H1 (cell line): ENCODE results near the gene GLS2. TPM values are rescaled to one million over a fixed set of nuclear protein-coding genes. Genes with fewer than 3 reads are reported as not detected.
A peak's percentile ranks its signal among the peaks of the same experiment; 100 is the strongest.

Source experiments
- CTCF ChIA-PET: fragments of 300-600 bp; sonication (Branson Sonifier 250); formaldehyde crosslinking; loops from one replicate; lab custom pipeline; 2021; ENCODE audit not compliant: partially characterized antibody; lab: Charles Lee
- POLR2A ChIA-PET: fragments of 300-600 bp; sonication (Branson Sonifier 250); formaldehyde crosslinking; loops from one replicate; lab custom pipeline; 2021; ENCODE audit warnings: inconsistent platforms; ENCODE audit not compliant: partially characterized antibody; lab: Charles Lee
- DNase-seq, 2 experiments: peaks; one replicate each; pipeline versions ENCODE4 v3.0.0 to v3.0.0-alpha.2; 2010 to 2022; ENCODE audit warnings: low spot score in 2 of 2, low read depth in 1 of 2, mixed read lengths in 1 of 2
- FAIRE-seq: peaks from 2 replicates; lab custom pipeline; 2011; peaks lifted over from hg19 to GRCh38; lab: Jason Lieb, UNC
- H2AFZ ChIP-seq: 2 replicates; pipeline ENCODE4 v1.8.1; 2012; ENCODE audit warnings: low read length, inconsistent platforms
- H2AK5ac ChIP-seq: 2 replicates; pipeline ENCODE4 v1.6.1; 2013; ENCODE audit warnings: low read depth, low read length
- H2BK120ac ChIP-seq: replicated peaks from 2 replicates; pipeline ENCODE3; 2013; ENCODE audit warnings: low read depth, low read length, inconsistent platforms
- H2BK12ac ChIP-seq: 2 replicates; pipeline ENCODE4 v1.6.1; 2013; ENCODE audit warnings: low read depth, low read length
- H2BK15ac ChIP-seq: 2 replicates; pipeline ENCODE4 v1.6.1; 2013; ENCODE audit warnings: low read length
- H2BK20ac ChIP-seq: 2 replicates; pipeline ENCODE4 v1.6.1; 2013; ENCODE audit warnings: low read length
- H2BK5ac ChIP-seq: 2 replicates; pipeline ENCODE4 v1.6.1; 2013; ENCODE audit warnings: low read depth, low read length
- H3K14ac ChIP-seq: 2 replicates; pipeline ENCODE4 v1.6.1; 2013; ENCODE audit warnings: inconsistent platforms; ENCODE audit not compliant: insufficient read length
- H3K18ac ChIP-seq: 2 replicates; pipeline ENCODE4 v1.6.1; 2013; ENCODE audit warnings: low read length; ENCODE audit errors: extremely low read depth
- H3K23ac ChIP-seq: 2 replicates; pipeline ENCODE4 v1.6.1; 2013; ENCODE audit warnings: inconsistent platforms; ENCODE audit not compliant: insufficient read length
- H3K23me2 ChIP-seq: 2 replicates; pipeline ENCODE4 v1.6.1; 2013; ENCODE audit warnings: low read depth, low read length
- H3K27ac ChIP-seq: 2 replicates; pipeline ENCODE4 v1.6.1; 2011; ENCODE audit warnings: low read depth, low read length, inconsistent platforms
- H3K27me3 ChIP-seq, 4 experiments: replicated peaks in 1 of 4; 1 replicate in 1 of 4; 2 replicates in 3 of 4; pipeline versions ENCODE4 v1.6.1 to v1.8.1; 2011 to 2013; ENCODE audit warnings: low read length in 3 of 4, mild to moderate bottlenecking in 3 of 4, inconsistent platforms in 2 of 4, mixed read lengths in 2 of 4, moderate library complexity in 1 of 4; ENCODE audit not compliant: control insufficient read depth in 3 of 4, insufficient read depth in 3 of 4; ENCODE audit errors: extremely low read depth in 1 of 4
- H3K36me3 ChIP-seq, 4 experiments: 2 replicates each; pipeline versions ENCODE4 v1.6.1 to v1.8.1; 2011 to 2013; ENCODE audit warnings: mild to moderate bottlenecking in 4 of 4, low read length in 3 of 4, moderate library complexity in 2 of 4, control low read depth in 1 of 4, inconsistent platforms in 1 of 4; ENCODE audit not compliant: insufficient read depth in 4 of 4, control insufficient read depth in 2 of 4
- H3K4ac ChIP-seq: replicated peaks from 2 replicates; pipeline ENCODE3; 2013; ENCODE audit warnings: low read length, low read depth, mixed read lengths, inconsistent platforms; ENCODE audit not compliant: insufficient read length
- H3K4me1 ChIP-seq, 4 experiments: replicated peaks in 1 of 4; 1 replicate in 1 of 4; 2 replicates in 3 of 4; pipeline versions ENCODE4 v1.6.1 to v1.8.1; 2011 to 2013; ENCODE audit warnings: low read length in 3 of 4, inconsistent platforms in 2 of 4, mixed read lengths in 1 of 4; ENCODE audit not compliant: insufficient read depth in 4 of 4, control insufficient read depth in 3 of 4
- H3K4me2 ChIP-seq, 2 experiments: 2 replicates each; pipeline versions ENCODE4 v1.6.1 to v1.8.1; 2011 to 2013; ENCODE audit warnings: low read depth in 2 of 2, low read length in 2 of 2, control low read depth in 1 of 2, inconsistent platforms in 1 of 2, mild to moderate bottlenecking in 1 of 2; ENCODE audit not compliant: insufficient read depth in 1 of 2
- H3K4me3 ChIP-seq, 4 experiments: fragments of 200-600, 300-600 bp in 1 of 4; sonication (generic), shearing (Covaris generic), sonication (Bioruptor Twin) in 1 of 4; 2 replicates each; pipeline versions ENCODE4 v1.5.1 to v1.8.1; 2011 to 2016; ENCODE audit warnings: low read length in 4 of 4, low read depth in 3 of 4, control low read depth in 2 of 4, inconsistent platforms in 2 of 4, mild to moderate bottlenecking in 2 of 4, mixed read lengths in 1 of 4, moderate library complexity in 1 of 4; ENCODE audit not compliant: insufficient read depth in 2 of 4; ENCODE audit errors: extremely low read depth in 1 of 4
- H3K56ac ChIP-seq: replicated peaks from 2 replicates; pipeline ENCODE3; 2013; ENCODE audit warnings: low read depth, mild to moderate bottlenecking, mixed read lengths, low read length, inconsistent platforms; ENCODE audit not compliant: insufficient read length
- H3K79me1 ChIP-seq: 2 replicates; pipeline ENCODE4 v1.6.1; 2013; ENCODE audit warnings: low read depth, low read length, control low read depth
- H3K79me2 ChIP-seq, 2 experiments: 2 replicates each; pipeline versions ENCODE4 v1.6.1 to v1.8.1; 2012 to 2013; ENCODE audit warnings: low read length in 2 of 2, mild to moderate bottlenecking in 2 of 2, inconsistent platforms in 1 of 2; ENCODE audit not compliant: insufficient read depth in 2 of 2, control insufficient read depth in 1 of 2
- H3K9ac ChIP-seq, 4 experiments: replicated peaks in 1 of 4; 1 replicate in 1 of 4; 2 replicates in 3 of 4; pipeline versions ENCODE4 v1.6.1 to v1.8.1; 2011 to 2013; ENCODE audit warnings: low read depth in 3 of 4, low read length in 3 of 4, control low read depth in 2 of 4, mild to moderate bottlenecking in 2 of 4, moderate library complexity in 2 of 4, inconsistent platforms in 1 of 4; ENCODE audit errors: extremely low read depth in 1 of 4
- H3K9me3 ChIP-seq, 2 experiments: 2 replicates each; pipeline versions ENCODE4 v1.6.1 to v1.8.1; 2012 to 2013; ENCODE audit warnings: mild to moderate bottlenecking in 2 of 2, moderate library complexity in 2 of 2, control low read depth in 1 of 2, inconsistent platforms in 1 of 2, low read depth in 1 of 2, low read length in 1 of 2, mixed read lengths in 1 of 2; ENCODE audit not compliant: insufficient read depth in 2 of 2
- H4K20me1 ChIP-seq, 2 experiments: replicated peaks in 1 of 2; 2 replicates each; pipeline versions ENCODE3 to v1.8.1; 2011 to 2013; ENCODE audit warnings: inconsistent platforms in 2 of 2, low read length in 2 of 2, mild to moderate bottlenecking in 1 of 2; ENCODE audit not compliant: insufficient read depth in 2 of 2, control insufficient read depth in 1 of 2
- H4K5ac ChIP-seq: 2 replicates; pipeline ENCODE4 v1.6.1; 2013; ENCODE audit warnings: low read length, low read depth, mixed read lengths, inconsistent platforms; ENCODE audit not compliant: insufficient read length
- H4K8ac ChIP-seq: 2 replicates; pipeline ENCODE4 v1.8.0; 2013; ENCODE audit warnings: mild to moderate bottlenecking, moderate library complexity, low read length, inconsistent platforms; ENCODE audit not compliant: insufficient read depth; ENCODE audit errors: extremely low read depth
- H4K91ac ChIP-seq: replicated peaks from 2 replicates; pipeline ENCODE3; 2013; ENCODE audit warnings: low read length, mixed read lengths, inconsistent platforms; ENCODE audit not compliant: insufficient read length
- CBX5 ChIP-seq: fragments of 300-800, 300-1000 bp; sonication (generic); IDR thresholded peaks from 2 replicates; pipeline ENCODE4 v1.7.1; 2016; ENCODE audit warnings: antibody characterized with exemption, low read length, low read depth
- EGR1 ChIP-seq: IDR thresholded peaks from 2 replicates; pipeline ENCODE4 v1.6.1; 2011; ENCODE audit warnings: low read depth, low read length, borderline replicate concordance
- JUN ChIP-seq: IDR thresholded peaks from 2 replicates; pipeline ENCODE4 v1.6.1; 2011; ENCODE audit warnings: low read depth, mild to moderate bottlenecking, improper control_type of control experiment, low read length
- WGBS, 2 experiments: shearing (Covaris generic) in 1 of 2; methylation state at CpG; one replicate each; pipeline versions ENCODE4 v1.1.6 to v1.1.7; 2013 to 2015; ENCODE audit warnings: low lambda C conversion rate in 2 of 2, mixed read lengths in 2 of 2, inconsistent platforms in 1 of 2, low coverage in 1 of 2, missing lambda C conversion rate in 1 of 2; ENCODE audit not compliant: insufficient replicate concordance in 2 of 2, insufficient coverage in 1 of 2, insufficient read length in 1 of 2; ENCODE audit errors: extremely low coverage in 1 of 2, missing lambda C conversion rate in 1 of 2; 5-methylcytosine and 5-hydroxymethylcytosine counted together
- polyA plus RNA-seq, 7 experiments: library from polyadenylated mRNA; depleted of rRNA in 3 of 7; stranded (reverse) in 5 of 7; unstranded in 2 of 7; fragments of >200 nt in 5 of 7; fragments of 200-250 nt in 2 of 7; gene quantifications; 1 replicate in 5 of 7; 2 replicates in 1 of 7; 4 replicates in 1 of 7; pipeline versions ENCODE4 v1.2.1 to v1.2.3, GENCODE V29; 2011 to 2013; ENCODE audit warnings: missing spikeins in 2 of 7, mixed read lengths in 2 of 7
- total RNA-seq: library from RNA; stranded (reverse); fragmentation: NEBNext Ultra II Directional; extraction: Animal tissue kit (Norgen Biotek cat#: 25700); gene quantifications from 2 replicates; pipeline ENCODE4 v1.2.1, GENCODE V29; 2021
- TF ChIP-seq, protein P1 (sequence below), 3 experiments: IDR thresholded peaks; 1 replicate in 2 of 3; 2 replicates in 1 of 3; pipeline versions ENCODE4 v1.5.1 to v1.6.1; 2011; ENCODE audit warnings: low read length in 3 of 3, mild to moderate bottlenecking in 3 of 3, inconsistent platforms in 2 of 3, low read depth in 1 of 3, moderate library complexity in 1 of 3; ENCODE audit not compliant: insufficient read depth in 1 of 3; ENCODE audit errors: control extremely low read depth in 1 of 3
- TF ChIP-seq, protein P2 (sequence below): IDR thresholded peaks from 2 replicates; pipeline ENCODE4 v1.6.1; 2011; ENCODE audit warnings: low read depth, mild to moderate bottlenecking, low read length; ENCODE audit not compliant: insufficient read depth
- TF ChIP-seq, protein P3 (sequence below): IDR thresholded peaks from 2 replicates; pipeline ENCODE4 v1.6.1; 2012; ENCODE audit warnings: inconsistent platforms

The GLS2 gene
- total and polyA plus RNA-seq, 2 of the 8 experiments (the other 6 are each of a cell fraction or from before 2014, with no cell fraction given): 14.5 to 20.1 TPM

DNA sequence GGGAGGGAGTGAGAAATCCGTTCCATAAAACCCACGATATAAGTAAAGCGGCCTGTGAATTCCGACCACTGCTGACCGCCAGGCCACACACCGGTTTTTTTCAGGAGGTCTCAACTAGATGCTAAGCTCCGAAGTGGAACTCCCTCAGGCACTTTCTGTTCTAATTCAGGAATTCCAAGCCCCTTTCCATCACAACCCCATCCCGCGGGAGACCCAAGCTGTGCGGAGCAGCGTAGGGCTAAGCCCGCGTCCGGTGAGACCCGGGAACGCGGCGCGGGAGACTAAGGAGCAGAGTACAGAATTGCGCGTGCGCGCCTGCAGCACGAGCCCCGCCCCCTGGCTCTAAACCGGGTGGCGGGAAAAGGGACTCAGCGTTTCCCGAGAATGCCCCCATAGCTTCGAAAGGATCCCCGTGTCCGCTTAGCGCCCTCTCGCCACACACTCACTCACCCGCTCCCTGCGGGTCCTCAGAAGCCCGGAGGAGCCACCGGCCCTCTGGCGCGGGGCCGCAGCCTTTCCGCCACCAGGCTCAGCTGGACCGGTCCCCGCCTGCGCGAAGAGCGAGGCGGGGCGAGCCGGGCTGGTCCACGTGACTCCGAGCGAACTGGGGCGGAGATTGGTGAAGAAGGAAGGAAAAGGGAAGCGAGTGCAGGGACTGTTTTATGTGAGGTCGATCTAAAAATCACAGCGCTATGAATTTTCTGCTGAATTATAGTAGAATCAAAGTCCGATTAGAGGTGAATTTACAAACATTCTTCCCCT lies 38.9 kb downstream of the GLS2 start, which contains the start of gene TIMELESS:
TIMELESS (minus strand) TSS at position 567 of the 762 bp plus-strand sequence. CDS start 15,256 bp downstream, outside the sequence.
- WGBS, 2 experiments: 2% methylated on average over 55 of the region's 58 CpGs; no CpG with 5 or more reads in 1 of the 2 experiments
- H2AK5ac ChIP-seq: no peak within 1 kb of the TSS
- peaks cover 0 to 5% (median under 1%) of the 10 kb centered on the region in 4 experiments; a peak in 1 of 8 replicates for H3K36me3 ChIP-seq
- H2AFZ ChIP-seq: no peak within 1 kb of the TSS; the same call in 1 of the 2 replicates
- H4K5ac ChIP-seq: peak within 1 kb of the TSS; percentile 92
- H3K4me2 ChIP-seq: peak within 1 kb of the TSS; percentile 62 to 88
- H3K4me1 ChIP-seq: peaks cover 3 to 6% (median 5%) of the 10 kb centered on the region in 4 experiments; a peak in 5 of 7 replicates
- H4K91ac ChIP-seq: peak within 1 kb of the TSS; percentile 61
- CTCF ChIA-PET: interaction anchor here (0.7 to 12.4 kb wide), 12 partner anchors 12 to 141 kb away, joined by 3 to 124 read pairs (median 3); partner anchors contain the start of genes CNPY2 and STAT2
- peak within 1 kb of the TSS; percentile 93 for H3K27ac ChIP-seq
- H3K79me1 ChIP-seq: no peaks in the 10 kb centered on the region
- no peaks in the 10 kb centered on the region for H4K20me1 ChIP-seq
- FAIRE-seq: no peak
- peak within 1 kb of the TSS; percentile 82 to 94 (median 90) for H3K9ac ChIP-seq
- H2BK15ac ChIP-seq: peak within 1 kb of the TSS; percentile 92; the same call in 1 of the 2 replicates
- H3K27me3 ChIP-seq: no peaks in the 10 kb centered on the region
- peak within 1 kb of the TSS; percentile 96 for H3K18ac ChIP-seq
- no peaks in the 10 kb centered on the region; the same call in 1 of the 2 replicates for H3K23me2 ChIP-seq
- peak within 1 kb of the TSS; percentile 94 for H3K4ac ChIP-seq
- H4K8ac ChIP-seq: peak within 1 kb of the TSS; percentile 96
- peak within 1 kb of the TSS; percentile 6; the same call in 1 of the 2 replicates for H2BK20ac ChIP-seq
- peak within 1 kb of the TSS; percentile 92 for H3K56ac ChIP-seq
- peaks cover 7% of the 10 kb centered on the region in 2 experiments; a peak in 2 of 4 replicates for H3K9me3 ChIP-seq
- peak within 1 kb of the TSS; percentile 84 for H2BK5ac ChIP-seq
- peaks cover 0 to 19% of the 10 kb centered on the region in 2 experiments; a peak in 3 of 4 replicates for H3K79me2 ChIP-seq
- peak within 1 kb of the TSS; percentile 95; the same call in 1 of the 2 replicates for H2BK12ac ChIP-seq
- no peak within 1 kb of the TSS for H3K14ac ChIP-seq
- no peak within 1 kb of the TSS for H3K23ac ChIP-seq
- peak; percentile 67 to 95 for DNase-seq
- H2BK120ac ChIP-seq: no peak within 1 kb of the TSS
- POLR2A ChIA-PET: interaction anchor here (0.8 to 7.3 kb wide), 23 partner anchors 12 to 294 kb away, joined by 3 to 74 read pairs (median 4); partner anchors contain the start of genes CNPY2, CS, PAN2 and SPRYD4
- peak within 1 kb of the TSS; percentile 52 to 90 (median 70) for H3K4me3 ChIP-seq
- TF ChIP-seq CBX5 (no peak), JUN (0 out of 2 replicates have a peak, but pooled peaks have one; percentile 10), EGR1 (no peak)
- TF ChIP-seq, protein P1, sequence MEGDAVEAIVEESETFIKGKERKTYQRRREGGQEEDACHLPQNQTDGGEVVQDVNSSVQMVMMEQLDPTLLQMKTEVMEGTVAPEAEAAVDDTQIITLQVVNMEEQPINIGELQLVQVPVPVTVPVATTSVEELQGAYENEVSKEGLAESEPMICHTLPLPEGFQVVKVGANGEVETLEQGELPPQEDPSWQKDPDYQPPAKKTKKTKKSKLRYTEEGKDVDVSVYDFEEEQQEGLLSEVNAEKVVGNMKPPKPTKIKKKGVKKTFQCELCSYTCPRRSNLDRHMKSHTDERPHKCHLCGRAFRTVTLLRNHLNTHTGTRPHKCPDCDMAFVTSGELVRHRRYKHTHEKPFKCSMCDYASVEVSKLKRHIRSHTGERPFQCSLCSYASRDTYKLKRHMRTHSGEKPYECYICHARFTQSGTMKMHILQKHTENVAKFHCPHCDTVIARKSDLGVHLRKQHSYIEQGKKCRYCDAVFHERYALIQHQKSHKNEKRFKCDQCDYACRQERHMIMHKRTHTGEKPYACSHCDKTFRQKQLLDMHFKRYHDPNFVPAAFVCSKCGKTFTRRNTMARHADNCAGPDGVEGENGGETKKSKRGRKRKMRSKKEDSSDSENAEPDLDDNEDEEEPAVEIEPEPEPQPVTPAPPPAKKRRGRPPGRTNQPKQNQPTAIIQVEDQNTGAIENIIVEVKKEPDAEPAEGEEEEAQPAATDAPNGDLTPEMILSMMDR (IDR thresholded peaks at IDR 0.05; ENCODE audit: control extremely low read depth in 1 of 3, insufficient read depth in 1 of 3, low read depth in 1 of 3, low read length in 3 of 3): no peak
- TF ChIP-seq, protein P2, sequence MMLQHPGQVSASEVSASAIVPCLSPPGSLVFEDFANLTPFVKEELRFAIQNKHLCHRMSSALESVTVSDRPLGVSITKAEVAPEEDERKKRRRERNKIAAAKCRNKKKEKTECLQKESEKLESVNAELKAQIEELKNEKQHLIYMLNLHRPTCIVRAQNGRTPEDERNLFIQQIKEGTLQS: 0 out of 2 replicates have a peak, but pooled peaks have one; percentile 41
- TF ChIP-seq, protein P3, sequence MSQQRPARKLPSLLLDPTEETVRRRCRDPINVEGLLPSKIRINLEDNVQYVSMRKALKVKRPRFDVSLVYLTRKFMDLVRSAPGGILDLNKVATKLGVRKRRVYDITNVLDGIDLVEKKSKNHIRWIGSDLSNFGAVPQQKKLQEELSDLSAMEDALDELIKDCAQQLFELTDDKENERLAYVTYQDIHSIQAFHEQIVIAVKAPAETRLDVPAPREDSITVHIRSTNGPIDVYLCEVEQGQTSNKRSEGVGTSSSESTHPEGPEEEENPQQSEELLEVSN: peak; percentile 98
